Coronary artery (tissue), 2 donors: ENCODE results near the gene AKAP9.

Experiments used
- DNase-seq: peaks from one replicate; pipeline ENCODE4 v3.0.0-alpha.2; 2017; ENCODE audit warnings: low spot score
- H3K27ac ChIP-seq, 2 donors: fragments of 200-600 bp; sonication (generic); one replicate each; pipeline ENCODE4 v1.5.1; 2016 to 2019
- H3K4me3 ChIP-seq: fragments of 200-600 bp; sonication (generic); 2 replicates; pipeline ENCODE4 v1.5.1; 2016; ENCODE audit warnings: mild to moderate bottlenecking, moderate library complexity
- TF ChIP-seq, protein P1 (sequence below): fragments of 200-600 bp; sonication (generic); IDR thresholded peaks from one replicate; pipeline ENCODE4 v1.5.1; 2019; ENCODE audit warnings: antibody characterized with exemption

The AKAP9 gene

DNA sequence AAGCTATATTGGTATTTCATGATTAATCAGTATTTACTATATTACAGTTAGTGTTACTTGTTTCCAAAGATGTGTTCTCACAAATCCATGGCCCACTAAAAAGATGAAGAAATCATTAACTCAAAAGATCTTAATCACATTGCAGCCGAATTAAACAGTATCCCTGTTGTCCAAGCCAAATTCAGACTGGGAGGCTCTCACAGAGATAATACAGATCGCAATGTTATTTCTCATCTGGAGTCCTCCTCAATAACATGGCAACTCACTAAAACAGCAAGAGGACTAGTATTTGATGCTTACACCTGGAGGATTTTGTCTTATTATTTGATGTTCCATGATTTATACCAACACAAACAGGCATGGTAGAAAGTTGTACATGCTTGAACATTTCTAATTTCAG is 170.2 kb downstream of the AKAP9 start:
- TF ChIP-seq, protein P1, sequence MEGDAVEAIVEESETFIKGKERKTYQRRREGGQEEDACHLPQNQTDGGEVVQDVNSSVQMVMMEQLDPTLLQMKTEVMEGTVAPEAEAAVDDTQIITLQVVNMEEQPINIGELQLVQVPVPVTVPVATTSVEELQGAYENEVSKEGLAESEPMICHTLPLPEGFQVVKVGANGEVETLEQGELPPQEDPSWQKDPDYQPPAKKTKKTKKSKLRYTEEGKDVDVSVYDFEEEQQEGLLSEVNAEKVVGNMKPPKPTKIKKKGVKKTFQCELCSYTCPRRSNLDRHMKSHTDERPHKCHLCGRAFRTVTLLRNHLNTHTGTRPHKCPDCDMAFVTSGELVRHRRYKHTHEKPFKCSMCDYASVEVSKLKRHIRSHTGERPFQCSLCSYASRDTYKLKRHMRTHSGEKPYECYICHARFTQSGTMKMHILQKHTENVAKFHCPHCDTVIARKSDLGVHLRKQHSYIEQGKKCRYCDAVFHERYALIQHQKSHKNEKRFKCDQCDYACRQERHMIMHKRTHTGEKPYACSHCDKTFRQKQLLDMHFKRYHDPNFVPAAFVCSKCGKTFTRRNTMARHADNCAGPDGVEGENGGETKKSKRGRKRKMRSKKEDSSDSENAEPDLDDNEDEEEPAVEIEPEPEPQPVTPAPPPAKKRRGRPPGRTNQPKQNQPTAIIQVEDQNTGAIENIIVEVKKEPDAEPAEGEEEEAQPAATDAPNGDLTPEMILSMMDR = no peak

GRCh38 chr7:92115821-92116220 is 175.2 kb downstream of the AKAP9 start:
- H3K4me3 ChIP-seq = no peak overlapping the region
- DNase-seq = no peak
- H3K27ac ChIP-seq = no peak overlapping the region
- TF ChIP-seq, protein P1 = no peak

More for the DNA sequence above, 170.2 kb downstream of the AKAP9 start:
- no peak overlapping the region for H3K4me3 ChIP-seq
- no peak for DNase-seq
- no peak overlapping the region for H3K27ac ChIP-seq

- Histone ChIP-seq H3K4me3 (no peak overlapping the region), H3K27ac (no peak overlapping the region)
- TF ChIP-seq, protein P1 = no peak
- DNase-seq = no peak
Measured at GRCh38 chr7:92116949-92117348, 176.3 kb downstream of the AKAP9 start.

DNA sequence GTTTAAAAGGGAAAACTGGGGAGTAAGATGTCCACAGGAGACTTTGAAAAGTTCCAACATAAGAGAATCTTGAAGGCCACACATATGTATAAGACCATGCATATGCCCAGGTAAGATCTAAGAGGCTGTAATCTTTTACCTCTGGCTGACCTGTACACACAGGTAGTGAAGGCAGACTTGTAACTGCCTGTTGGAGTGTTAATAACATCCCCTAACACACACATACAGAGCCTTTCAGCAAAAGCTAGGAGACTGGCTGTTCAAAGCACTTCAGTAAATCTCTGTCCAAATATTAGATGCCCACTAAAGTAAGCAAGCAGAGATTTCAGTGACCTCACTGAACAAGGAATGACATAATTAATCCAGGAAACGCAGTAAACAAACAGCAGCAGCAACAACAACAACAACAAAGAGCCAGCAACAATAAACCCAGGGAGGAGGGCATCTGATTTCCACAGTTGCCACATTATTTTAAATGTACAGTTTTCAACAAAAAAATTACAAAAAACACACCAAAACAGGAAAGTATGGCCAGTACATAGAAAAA is 178.6 kb downstream of the AKAP9 start:
- TF ChIP-seq, protein P1 = no peak
- Histone ChIP-seq H3K4me3 (no peak overlapping the region), H3K27ac (no peak overlapping the region)
- no peak for DNase-seq

DNA sequence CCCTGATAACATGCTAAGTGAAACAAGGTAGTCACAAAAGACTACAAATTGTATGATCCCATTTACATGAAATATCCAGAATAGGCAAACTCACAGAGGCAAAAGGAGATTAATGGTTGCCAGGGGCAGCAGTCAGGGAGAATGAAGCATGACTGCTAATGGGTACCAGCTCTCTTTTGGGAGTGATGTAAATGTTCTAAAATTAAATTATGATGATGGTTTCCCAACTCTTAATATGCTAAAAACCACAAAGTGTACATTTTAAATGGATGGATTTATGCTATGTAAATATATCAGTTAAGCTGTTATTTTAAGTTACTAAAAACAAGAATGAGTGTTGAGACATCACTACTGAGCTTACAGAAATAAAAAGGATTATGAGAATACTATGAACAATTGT is 181.0 kb downstream of the AKAP9 start:
- no peak overlapping the region for H3K27ac ChIP-seq
- TF ChIP-seq, protein P1 = no peak
- DNase-seq = no peak
- no peak overlapping the region for H3K4me3 ChIP-seq

GRCh38 chr7:92131093-92131492 is 190.4 kb downstream of the AKAP9 start:
- no peak overlapping the region for H3K27ac ChIP-seq
- DNase-seq = no peak
- no peak overlapping the region for H3K4me3 ChIP-seq
- TF ChIP-seq, protein P1 = no peak

- DNase-seq = no peak
- H3K4me3 ChIP-seq = no peak overlapping the region
- no peak overlapping the region for H3K27ac ChIP-seq
- TF ChIP-seq, protein P1 = no peak
Measured at GRCh38 chr7:92131764-92132330, 191.2 kb downstream of the AKAP9 start.
